ENCODE data around the gene PER2. TPM values are rescaled to one million over a fixed set of nuclear protein-coding genes. Genes with fewer than 3 reads are reported as not detected.

The PER2 gene
- total and polyA plus RNA-seq, 2 of the 13 experiments (the other 11 are each of a cell fraction or from before 2014, with no cell fraction given), result 5.1 to 9.4 TPM

GRCh38 chr2:238239863-238240756 is 48.3 kb downstream of the PER2 start, which contains the start of gene HES6 (continued):
- TF ChIP-seq, protein P1, sequence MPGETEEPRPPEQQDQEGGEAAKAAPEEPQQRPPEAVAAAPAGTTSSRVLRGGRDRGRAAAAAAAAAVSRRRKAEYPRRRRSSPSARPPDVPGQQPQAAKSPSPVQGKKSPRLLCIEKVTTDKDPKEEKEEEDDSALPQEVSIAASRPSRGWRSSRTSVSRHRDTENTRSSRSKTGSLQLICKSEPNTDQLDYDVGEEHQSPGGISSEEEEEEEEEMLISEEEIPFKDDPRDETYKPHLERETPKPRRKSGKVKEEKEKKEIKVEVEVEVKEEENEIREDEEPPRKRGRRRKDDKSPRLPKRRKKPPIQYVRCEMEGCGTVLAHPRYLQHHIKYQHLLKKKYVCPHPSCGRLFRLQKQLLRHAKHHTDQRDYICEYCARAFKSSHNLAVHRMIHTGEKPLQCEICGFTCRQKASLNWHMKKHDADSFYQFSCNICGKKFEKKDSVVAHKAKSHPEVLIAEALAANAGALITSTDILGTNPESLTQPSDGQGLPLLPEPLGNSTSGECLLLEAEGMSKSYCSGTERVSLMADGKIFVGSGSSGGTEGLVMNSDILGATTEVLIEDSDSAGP (CRISPR knock-in tag; IDR thresholded peaks at IDR 0.05; ENCODE audit: borderline replicate concordance), result peak; percentile 55; the same call in 1 of the 2 replicates
- 0 out of 2 replicates have a peak, but pooled peaks have one; percentile 1 for TF ChIP-seq ZNF549 (CRISPR knock-in tag; IDR thresholded peaks at IDR 0.05)
- TF ChIP-seq ZMAT5 (CRISPR knock-in tag; IDR thresholded peaks at IDR 0.05; ENCODE audit: borderline replicate concordance, low read depth), result no peak
- TF ChIP-seq ETV6 (CRISPR knock-in tag; conservative IDR thresholded peaks at IDR 0.05), result no peak; the same call in 1 of the 2 replicates
- 0 out of 2 replicates have a peak, but pooled peaks have one; percentile 21 for TF ChIP-seq MAZ (IDR thresholded peaks at IDR 0.05; ENCODE audit: borderline replicate concordance, low read depth, low read length)
- TF ChIP-seq MAZ (CRISPR knock-in tag; IDR thresholded peaks at IDR 0.05; ENCODE audit: low read depth), result peak; percentile 25; the same call in 1 of the 2 replicates
- TF ChIP-seq ZNF367 (CRISPR knock-in tag; IDR thresholded peaks at IDR 0.05; ENCODE audit: borderline replicate concordance), result no peak
- TF ChIP-seq PHF20 (CRISPR knock-in tag; IDR thresholded peaks at IDR 0.05), result no peak
- TF ChIP-seq STAG1 (CRISPR knock-in tag; IDR thresholded peaks at IDR 0.05), result no peak
- 0 out of 2 replicates have a peak, but pooled peaks have one; percentile 46 for TF ChIP-seq PREB (CRISPR knock-in tag; IDR thresholded peaks at IDR 0.05)
- TF ChIP-seq RARG (CRISPR knock-in tag; IDR thresholded peaks at IDR 0.05; ENCODE audit: low read depth), result no peak
- TF ChIP-seq, protein P2, sequence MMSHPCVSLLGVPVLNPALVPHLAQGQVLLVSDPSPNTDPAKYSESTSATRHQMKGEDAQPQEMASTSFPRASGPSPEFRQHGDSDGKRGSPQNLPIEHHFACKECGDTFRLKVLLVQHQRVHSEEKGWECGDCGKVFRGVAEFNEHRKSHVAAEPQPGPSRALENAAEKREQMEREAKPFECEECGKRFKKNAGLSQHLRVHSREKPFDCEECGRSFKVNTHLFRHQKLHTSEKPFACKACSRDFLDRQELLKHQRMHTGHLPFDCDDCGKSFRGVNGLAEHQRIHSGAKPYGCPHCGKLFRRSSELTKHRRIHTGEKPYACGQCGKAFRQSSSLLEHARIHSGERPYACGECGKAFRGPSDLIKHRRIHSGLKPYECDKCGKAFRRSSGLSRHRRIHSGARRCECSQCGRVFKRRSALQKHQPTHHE (CRISPR knock-in tag; IDR thresholded peaks at IDR 0.05; ENCODE audit: borderline replicate concordance), result no peak
- TF ChIP-seq ZNF547 (CRISPR knock-in tag; IDR thresholded peaks at IDR 0.05), result no peak
- no peak for TF ChIP-seq ZNF816 (CRISPR knock-in tag; IDR thresholded peaks at IDR 0.05; ENCODE audit: borderline replicate concordance)
- TF ChIP-seq ZSCAN9 (CRISPR knock-in tag; IDR thresholded peaks at IDR 0.05; ENCODE audit: borderline replicate concordance), result no peak
- TF ChIP-seq ZNF180 (CRISPR knock-in tag; IDR thresholded peaks at IDR 0.05; ENCODE audit: borderline replicate concordance, low read depth), result no peak
- TF ChIP-seq, protein P3, sequence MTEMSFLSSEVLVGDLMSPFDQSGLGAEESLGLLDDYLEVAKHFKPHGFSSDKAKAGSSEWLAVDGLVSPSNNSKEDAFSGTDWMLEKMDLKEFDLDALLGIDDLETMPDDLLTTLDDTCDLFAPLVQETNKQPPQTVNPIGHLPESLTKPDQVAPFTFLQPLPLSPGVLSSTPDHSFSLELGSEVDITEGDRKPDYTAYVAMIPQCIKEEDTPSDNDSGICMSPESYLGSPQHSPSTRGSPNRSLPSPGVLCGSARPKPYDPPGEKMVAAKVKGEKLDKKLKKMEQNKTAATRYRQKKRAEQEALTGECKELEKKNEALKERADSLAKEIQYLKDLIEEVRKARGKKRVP (CRISPR knock-in tag; IDR thresholded peaks at IDR 0.05), result no peak
- TF ChIP-seq FOSL1 (CRISPR knock-in tag; IDR thresholded peaks at IDR 0.05; ENCODE audit: borderline replicate concordance), result no peak
- no peak for TF ChIP-seq CSRNP1 (CRISPR knock-in tag; IDR thresholded peaks at IDR 0.05)
- no peak; the same call in 1 of the 2 replicates for TF ChIP-seq ZNF484 (CRISPR knock-in tag; IDR thresholded peaks at IDR 0.05; ENCODE audit: borderline replicate concordance, low read depth)
- peak; percentile 21; the same call in 1 of the 2 replicates for TF ChIP-seq TMF1 (CRISPR knock-in tag; IDR thresholded peaks at IDR 0.05; ENCODE audit: low read depth)
